Hypothalamus (tissue), 51 donors: ENCODE data around the gene PEAR1.
"Not testable (repeated sequence)": the region's sequence is repeated elsewhere in the genome, so short reads cannot be mapped to it uniquely, and the experiment has no call there.

Source experiments
- DNase-seq, 51 donors: peaks; one replicate each; lab custom pipeline; 2025; lab: John Stamatoyannopoulos, UW

Gene PEAR1

DNA sequence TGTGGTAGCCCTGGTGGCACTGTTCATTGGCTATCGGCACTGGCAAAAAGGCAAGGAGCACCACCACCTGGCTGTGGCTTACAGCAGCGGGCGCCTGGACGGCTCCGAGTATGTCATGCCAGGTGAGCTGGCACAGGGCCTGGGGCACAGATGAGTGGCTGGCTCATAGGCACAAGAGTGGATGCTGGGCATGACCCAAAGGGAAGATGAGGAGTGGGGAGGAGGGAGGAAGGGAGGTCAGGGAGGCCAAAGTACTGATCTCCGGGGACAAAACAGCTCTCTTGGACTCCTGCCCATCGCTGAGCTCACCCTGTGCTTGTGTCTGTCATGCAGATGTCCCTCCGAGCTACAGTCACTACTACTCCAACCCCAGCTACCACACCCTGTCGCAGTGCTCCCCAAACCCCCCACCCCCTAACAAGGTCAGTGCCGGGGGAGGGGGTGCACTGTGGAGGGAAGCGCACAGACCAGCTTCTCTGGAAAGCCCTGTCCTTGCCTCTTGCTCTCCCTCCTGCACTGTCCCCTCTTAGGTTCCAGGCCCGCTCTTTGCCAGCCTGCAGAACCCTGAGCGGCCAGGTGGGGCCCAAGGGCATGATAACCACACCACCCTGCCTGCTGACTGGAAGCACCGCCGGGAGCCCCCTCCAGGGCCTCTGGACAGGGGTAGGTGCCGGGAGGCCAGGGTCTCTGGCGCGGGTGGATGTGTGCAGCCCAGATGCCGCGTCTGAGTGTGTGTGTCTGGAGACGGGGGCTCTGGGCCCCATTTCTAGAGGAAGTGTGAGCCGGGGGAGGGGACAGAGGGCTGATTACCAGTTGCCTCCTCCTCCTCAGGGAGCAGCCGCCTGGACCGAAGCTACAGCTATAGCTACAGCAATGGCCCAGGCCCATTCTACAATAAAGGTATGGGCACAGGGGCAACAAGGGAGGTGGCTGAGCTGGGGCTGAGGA, 19.6 kb downstream of the PEAR1 start:
- peak in 4 of 51 donors; percentile 7 to 54 (median 16) for DNase-seq

DNA sequence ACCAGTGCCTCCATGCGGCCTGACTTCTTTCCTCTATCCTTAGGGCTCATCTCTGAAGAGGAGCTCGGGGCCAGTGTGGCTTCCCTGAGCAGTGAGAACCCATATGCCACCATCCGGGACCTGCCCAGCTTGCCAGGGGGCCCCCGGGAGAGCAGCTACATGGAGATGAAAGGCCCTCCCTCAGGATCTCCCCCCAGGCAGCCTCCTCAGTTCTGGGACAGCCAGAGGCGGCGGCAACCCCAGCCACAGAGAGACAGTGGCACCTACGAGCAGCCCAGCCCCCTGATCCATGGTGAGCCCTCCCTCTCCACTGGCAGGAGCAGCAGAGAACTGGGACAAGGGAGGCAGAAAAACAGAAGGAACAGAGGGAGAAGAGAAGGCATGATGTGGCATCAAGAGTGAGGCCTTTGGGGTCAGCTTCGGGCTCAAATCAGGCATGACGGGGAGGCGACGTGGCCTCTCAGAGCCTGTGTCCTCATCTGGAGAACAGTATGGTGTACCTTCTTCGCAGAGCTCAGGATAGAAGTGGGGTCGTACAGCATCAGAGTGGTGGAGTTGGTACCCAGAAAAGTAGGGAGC, 20.4 kb downstream of the PEAR1 start:
- no peak for DNase-seq

GRCh38 chr1:156914440-156914856, 20.9 kb downstream of the PEAR1 start:
- DNase-seq, result no peak

DNA sequence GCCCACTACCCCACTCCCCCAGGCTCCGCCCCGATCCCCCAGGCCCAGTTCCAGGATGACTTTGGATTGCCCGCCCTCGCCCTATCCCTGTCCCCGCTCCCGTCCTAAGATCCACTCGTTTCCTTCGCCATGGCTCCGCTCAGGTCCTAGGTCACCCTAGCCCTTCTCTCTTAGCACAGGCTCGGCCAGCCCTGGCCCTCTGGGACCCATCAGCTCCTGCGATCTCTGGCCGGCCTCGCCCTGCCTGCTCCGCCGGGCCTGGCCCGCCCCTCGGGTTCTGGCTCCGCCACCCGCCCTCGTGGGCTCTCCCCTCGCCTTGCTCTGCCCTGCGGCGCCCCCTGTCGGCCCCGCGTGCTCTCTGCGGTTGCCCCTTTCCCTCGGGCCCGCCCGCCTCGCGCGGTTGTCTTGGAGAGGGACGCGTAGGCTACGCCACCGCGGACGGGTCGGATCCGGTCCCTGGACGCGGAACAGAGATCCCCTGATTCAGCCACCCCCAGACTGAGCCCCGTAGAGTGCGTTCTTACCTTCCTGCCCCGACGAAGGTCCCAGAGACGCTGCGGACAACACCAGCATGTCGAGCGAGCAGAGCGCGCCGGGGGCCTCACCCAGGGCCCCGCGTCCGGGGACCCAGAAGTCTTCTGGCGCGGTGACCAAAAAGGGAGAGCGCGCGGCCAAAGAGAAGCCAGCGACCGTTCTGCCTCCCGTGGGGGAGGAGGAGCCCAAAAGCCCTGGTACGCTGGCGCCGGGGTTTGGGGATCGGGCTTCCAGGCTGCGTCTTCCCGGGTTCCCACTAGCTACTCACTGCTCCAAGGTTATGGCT, 26.9 kb downstream of the PEAR1 start, which contains the start of gene LRRC71:
TSS of gene LRRC71 (plus strand) at position 400 of the 820 bp plus-strand sequence. CDS start at position 572, 172 bp downstream.
- DNase-seq, result peak in 31 of 51 donors; percentile 4 to 70 (median 32)

DNA sequence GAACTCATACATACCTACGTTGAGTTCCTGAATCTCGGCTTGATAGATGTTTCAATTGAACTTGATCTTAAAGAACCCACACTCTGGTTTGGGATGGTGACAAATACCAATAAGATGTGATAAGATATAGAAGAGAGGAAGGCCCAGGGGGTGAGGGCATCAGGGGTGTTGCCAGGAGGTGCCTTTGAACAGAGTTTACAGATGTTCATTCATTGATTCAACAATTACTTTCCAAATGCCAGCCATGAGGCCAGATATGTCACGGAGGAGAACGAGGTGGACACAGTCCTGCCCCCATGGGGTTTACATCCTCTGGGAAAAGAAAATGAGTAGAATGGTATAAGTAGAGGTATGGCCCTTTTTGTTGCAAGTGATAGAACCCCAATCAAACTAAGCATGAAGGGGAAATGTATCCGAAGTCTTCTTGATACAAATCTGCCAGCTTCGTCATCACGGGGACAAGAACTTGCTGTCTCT, 27.6 kb downstream of the PEAR1 start:
- DNase-seq, result no peak

- no peak for DNase-seq
Measured at GRCh38 chr1:156922986-156923669, 29.6 kb downstream of the PEAR1 start.

DNA sequence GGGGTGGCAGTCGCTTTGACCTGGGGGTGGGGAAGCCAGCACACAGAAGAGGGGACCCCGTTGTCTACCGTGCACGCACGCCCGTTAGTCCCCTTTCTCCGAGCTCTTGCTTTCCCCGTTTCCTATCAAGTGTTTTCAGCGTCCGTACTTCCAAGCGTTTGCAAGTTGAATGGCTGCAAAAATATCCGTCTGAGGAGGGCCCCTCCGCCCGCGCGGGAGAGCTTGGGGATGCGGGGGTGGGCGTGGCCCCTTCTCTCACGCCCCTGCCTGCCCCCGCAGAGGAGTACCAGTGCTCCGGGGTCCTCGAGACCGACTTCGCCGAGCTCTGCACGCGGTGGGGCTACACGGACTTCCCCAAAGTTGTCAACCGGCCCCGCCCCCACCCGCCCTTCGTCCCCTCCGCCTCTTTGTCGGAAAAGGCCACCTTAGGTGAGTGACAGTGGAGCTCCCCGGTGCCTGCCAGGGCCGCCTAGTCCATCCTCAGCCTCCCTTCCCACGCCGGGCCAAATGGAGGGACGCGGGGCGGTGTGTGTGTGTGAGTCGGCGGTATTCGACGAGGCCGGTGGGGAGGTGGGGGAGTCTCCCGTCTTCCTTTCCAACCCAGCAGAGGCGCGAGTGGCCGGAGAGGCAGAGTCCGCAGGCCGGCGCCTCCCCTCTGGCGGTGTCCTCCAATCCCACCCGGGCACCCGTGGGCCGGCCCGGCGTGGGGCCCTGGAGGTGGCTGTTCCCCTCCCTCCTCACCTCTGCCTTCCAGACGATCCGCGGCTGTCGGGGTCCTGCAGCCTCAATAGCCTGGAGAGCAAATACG, 30.4 kb downstream of the PEAR1 start:
- DNase-seq, result no peak

- DNase-seq, result no peak
Measured at GRCh38 chr1:156924478-156925153, 31.1 kb downstream of the PEAR1 start.

GRCh38 chr1:156925154-156926010, 31.9 kb downstream of the PEAR1 start:
- no peak for DNase-seq

DNA sequence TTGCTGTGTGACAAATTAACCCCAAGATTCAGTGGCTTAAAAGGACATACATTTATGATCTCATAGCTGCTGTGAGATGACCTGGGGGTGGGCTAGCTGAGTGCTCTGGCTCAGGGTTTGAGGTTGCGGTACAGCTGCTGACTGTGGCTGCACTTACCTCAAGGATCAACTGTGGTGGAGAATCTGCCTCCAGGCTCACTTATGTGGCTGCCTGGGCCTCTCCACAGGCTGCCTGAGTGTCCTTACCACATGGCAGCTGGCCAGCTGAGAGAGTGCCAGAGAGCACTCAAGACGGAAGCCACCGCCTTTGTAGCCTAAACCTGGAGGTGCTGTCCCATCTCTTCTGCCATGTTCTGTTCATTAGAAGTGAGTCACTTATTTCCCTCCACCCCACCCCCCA, 32.7 kb downstream of the PEAR1 start:
- DNase-seq, result peak in 4 of 51 donors; percentile 7 to 14 (median 12)

- not testable (repeated sequence) for DNase-seq
Measured at GRCh38 chr1:156926695-156927094, 33.2 kb downstream of the PEAR1 start.

GRCh38 chr1:156927215-156928042, 33.9 kb downstream of the PEAR1 start:
- peak in 10 of 51 donors; percentile 6 to 29 (median 17) for DNase-seq

- DNase-seq, result no peak
Measured at GRCh38 chr1:156928043-156928602, 34.6 kb downstream of the PEAR1 start.

- no peak for DNase-seq
Measured at GRCh38 chr1:156929596-156930238, 36.2 kb downstream of the PEAR1 start.

GRCh38 chr1:156930483-156930882, 37.0 kb downstream of the PEAR1 start:
- no peak for DNase-seq
